GM19324 (cell line): ENCODE data around the gene SUPT6H.

Experiments used
- ATAC-seq: cut with Tn5 transposase; IDR thresholded peaks from one replicate; pipeline ENCODE4 v1.9.1; 2021; ENCODE audit warnings: mild to moderate bottlenecking, moderate library complexity; ENCODE audit not compliant: unreplicated experiment, low FRiP score

SUPT6H gene

DNA sequence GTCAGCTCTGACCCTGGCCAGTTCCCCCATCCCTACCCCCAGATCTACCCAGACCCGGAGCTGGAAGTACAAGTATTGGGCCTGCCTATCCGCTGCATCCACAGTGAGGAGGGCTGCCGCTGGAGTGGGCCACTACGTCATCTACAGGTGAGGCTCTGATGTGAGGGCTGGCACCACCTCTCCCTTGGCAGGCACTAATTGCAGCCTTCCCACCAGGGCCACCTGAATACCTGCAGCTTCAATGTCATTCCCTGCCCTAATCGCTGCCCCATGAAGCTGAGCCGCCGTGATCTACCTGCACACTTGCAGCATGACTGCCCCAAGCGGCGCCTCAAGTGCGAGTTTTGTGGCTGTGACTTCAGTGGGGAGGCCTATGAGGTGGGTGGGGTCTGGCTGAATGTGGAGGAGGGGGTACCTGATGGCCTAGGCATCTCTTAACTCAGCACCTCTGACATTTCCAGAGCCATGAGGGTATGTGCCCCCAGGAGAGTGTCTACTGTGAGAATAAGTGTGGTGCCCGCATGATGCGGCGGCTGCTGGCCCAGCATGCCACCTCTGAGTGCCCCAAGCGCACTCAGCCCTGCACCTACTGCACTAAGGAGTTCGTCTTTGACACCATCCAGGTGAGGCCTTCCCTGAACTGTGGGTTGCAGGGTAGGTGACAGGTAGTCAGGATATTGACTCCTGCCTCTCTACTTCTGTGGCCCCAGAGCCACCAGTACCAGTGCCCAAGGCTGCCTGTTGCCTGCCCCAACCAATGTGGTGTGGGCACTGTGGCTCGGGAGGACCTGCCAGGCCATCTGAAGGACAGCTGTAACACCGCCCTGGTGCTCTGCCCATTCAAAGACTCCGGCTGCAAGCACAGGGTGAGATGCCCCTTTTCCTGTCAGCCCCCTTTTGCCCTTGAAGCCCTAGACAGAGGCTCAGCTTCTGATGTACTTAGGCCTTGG is 86.1 kb downstream of the SUPT6H start:
- no peak for ATAC-seq

DNA sequence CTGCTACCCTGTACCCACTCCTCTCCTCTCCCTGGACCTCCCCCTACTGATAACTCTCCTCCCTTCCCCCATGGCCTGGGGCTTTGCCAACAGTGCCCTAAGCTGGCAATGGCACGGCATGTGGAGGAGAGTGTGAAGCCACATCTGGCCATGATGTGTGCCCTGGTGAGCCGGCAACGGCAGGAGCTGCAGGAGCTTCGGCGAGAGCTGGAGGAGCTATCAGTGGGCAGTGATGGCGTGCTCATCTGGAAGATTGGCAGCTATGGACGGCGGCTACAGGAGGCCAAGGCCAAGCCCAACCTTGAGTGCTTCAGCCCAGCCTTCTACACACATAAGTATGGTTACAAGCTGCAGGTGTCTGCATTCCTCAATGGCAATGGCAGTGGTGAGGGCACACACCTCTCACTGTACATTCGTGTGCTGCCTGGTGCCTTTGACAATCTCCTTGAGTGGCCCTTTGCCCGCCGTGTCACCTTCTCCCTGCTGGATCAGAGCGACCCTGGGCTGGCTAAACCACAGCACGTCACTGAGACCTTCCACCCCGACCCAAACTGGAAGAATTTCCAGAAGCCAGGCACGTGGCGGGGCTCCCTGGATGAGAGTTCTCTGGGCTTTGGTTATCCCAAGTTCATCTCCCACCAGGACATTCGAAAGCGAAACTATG is 87.0 kb downstream of the SUPT6H start:
- no peak for ATAC-seq

DNA sequence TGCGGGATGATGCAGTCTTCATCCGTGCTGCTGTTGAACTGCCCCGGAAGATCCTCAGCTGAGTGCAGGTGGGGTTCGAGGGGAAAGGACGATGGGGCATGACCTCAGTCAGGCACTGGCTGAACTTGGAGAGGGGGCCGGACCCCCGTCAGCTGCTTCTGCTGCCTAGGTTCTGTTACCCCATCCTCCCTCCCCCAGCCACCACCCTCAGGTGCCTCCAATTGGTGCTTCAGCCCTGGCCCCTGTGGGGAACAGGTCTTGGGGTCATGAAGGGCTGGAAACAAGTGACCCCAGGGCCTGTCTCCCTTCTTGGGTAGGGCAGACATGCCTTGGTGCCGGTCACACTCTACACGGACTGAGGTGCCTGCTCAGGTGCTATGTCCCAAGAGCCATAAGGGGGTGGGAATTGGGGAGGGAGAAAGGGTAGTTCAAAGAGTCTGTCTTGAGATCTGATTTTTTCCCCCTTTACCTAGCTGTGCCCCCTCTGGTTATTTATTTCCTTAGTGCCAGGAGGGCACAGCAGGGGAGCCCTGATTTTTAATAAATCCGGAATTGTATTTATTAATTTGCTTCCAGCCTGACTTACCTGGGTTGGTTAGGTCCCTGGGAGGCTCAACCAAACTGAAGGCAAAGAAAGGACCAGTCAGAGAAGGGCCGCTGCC is 87.6 kb downstream of the SUPT6H start:
- no peak for ATAC-seq

DNA sequence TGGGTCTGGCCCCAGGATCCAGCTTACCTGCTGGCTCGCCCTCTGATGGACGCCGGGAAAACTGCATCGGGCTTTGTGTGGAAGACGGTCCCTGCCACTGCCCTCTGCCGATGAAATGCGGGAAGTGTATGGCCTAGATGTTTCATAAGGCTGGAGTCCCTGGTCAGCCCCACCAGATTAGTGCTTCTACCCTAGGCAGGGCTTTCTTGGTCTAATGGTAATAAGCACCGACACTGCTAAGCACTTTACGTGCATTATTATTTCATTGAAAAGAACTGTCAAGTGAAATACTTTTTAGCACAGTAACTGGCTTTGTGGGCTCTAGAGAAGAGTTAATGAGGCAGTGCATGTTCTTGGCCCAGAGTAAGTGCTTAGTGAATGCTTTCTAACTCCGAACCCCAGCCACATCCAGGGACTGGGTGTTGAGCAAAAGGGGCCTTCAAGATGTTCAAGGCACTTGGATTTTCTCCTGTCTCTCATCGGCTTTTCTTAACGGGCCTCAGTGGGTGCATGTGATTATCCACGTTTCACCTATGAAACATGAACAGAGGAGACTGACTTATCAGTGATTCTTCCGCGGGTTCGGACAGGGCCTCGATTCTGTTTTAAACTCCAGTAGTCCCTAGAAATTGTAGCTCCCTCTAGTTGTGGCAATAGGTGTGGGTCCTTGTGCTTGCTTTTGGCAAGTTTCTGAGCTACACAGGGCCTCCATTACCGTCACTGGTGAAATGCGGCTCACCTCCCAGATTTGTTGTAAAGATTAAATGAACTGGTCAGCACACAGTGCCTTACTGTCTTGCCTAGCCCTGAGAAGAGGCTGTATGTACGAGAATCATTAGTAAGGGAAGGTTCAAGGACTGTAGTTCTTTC is 88.4 kb downstream of the SUPT6H start:
- peak; percentile 48 for ATAC-seq

DNA sequence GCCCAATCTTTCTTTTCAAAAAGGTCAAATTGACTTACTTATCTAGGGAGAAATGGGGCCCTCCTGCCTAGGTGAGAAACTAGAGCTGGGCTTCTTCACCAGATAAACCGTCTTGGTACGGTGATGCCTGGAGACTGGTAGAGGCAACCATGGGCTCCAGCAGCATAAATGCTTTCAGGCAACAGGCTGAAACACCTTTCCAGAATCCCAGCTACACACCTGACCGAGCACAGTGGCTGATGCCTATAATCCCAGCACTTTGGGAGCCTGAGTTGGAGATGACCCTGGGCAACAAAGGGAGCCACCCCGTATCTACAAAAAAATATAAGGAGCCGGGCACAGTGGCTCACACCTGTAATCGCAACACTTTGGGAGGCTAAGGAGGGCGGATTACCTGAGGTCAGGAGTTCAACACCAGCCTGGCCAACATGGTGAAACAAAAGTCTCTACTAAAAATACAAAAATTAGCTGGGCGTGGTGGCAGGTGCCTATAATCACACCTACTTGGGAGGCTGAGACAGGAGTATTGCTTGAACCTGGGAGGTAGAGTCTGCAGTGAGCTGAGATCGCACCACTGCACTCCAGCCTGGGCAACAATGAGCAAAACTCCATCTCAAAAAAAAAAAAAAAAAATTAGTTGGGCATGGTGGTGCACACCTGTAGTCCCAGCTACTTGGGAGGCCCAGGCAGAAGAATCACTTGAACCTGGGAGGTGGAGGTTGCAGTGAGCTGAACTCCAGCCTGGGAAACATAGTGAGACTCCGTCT is 89.8 kb downstream of the SUPT6H start:
- ATAC-seq: no peak
